NCI-H1105 (cell line): ENCODE results near the gene MYOF.
A peak's percentile ranks its signal among the peaks of the same experiment; 100 is the strongest.
"Not testable (repeated sequence)": the region's sequence is repeated elsewhere in the genome, so short reads cannot be mapped to it uniquely, and the experiment has no call there.

ENCODE experiments used
- DNase-seq: peaks from one replicate; lab custom pipeline; 2025; lab: John Stamatoyannopoulos, UW

The MYOF gene

GRCh38 chr10:93476756-93477155 is 5.4 kb downstream of the MYOF start:
- DNase-seq: no peak

DNA sequence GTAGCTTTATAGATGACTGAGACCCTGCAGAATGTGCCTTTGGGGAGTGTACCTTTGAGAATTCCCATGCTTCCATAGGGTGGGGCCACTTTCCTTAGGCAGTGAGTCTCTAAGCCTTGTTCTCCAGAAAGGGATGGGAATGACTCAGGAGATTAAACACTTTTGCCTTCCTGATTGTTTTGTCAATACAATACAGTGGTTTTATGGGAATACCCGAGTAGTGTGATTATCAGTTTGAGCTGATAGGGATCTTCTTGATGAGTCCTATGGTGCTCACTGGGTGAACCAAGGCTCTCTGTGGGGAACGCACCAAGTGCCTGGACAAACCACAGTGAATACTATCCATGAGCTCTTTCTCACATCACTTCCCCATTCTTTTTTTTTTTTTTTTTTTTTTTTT is 6.3 kb downstream of the MYOF start:
- no peak for DNase-seq

DNA sequence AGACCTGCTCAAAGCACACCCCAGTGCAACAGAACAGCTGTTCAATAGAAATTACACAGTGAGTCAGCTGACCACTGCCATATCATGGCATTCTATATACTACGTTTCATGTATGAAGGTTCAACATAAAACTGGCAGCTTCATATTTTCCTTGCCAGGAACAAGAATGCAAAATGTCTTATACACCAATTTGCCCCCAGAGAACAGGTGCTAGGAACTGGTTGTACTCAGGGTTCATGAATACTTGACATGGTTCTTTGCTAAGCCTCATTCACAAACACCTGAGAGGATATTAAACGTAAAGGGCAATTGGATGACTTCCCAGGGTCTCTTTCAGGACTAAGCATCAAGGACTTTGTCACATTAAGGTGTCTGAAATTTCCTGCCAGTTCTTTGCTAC is 6.9 kb downstream of the MYOF start:
- DNase-seq: no peak

DNA sequence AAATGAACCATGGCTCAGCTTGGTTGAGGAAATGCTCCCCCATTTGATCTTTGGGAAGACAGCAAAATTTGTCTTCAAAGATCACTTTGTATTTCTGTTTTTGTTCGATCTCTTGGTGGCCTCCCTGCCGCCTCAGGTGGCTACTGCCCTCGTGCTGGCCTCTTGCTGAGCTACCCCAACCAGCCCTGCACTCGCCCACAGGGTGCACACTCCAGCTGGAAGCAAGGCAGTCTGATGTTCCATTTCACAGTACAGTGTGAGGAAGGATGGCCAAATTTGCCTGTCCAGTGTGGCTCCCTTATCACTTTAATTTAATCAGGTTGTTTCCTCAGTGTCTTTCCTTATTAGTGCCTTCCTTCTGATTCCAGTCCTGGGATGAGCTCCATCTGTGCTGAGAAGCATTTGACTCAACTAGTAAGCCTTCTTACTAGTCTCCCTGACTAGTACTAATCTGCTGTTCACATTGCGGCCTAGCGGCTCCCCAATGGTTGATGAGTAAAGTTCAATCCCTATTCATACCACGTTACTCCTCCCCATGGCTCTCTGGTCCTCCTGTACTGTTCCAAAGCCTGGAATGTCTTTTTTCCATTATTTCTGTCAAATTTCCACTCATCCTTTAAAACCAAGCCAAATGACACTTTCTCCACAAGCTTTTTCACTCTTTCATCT is 8.2 kb downstream of the MYOF start:
- no peak for DNase-seq

- DNase-seq: no peak
Measured at GRCh38 chr10:93473161-93473560, 9.0 kb downstream of the MYOF start.

- no peak for DNase-seq
Measured at GRCh38 chr10:93471110-93471651, 11.0 kb downstream of the MYOF start.

GRCh38 chr10:93469454-93469853 is 12.7 kb downstream of the MYOF start:
- DNase-seq: no peak

DNA sequence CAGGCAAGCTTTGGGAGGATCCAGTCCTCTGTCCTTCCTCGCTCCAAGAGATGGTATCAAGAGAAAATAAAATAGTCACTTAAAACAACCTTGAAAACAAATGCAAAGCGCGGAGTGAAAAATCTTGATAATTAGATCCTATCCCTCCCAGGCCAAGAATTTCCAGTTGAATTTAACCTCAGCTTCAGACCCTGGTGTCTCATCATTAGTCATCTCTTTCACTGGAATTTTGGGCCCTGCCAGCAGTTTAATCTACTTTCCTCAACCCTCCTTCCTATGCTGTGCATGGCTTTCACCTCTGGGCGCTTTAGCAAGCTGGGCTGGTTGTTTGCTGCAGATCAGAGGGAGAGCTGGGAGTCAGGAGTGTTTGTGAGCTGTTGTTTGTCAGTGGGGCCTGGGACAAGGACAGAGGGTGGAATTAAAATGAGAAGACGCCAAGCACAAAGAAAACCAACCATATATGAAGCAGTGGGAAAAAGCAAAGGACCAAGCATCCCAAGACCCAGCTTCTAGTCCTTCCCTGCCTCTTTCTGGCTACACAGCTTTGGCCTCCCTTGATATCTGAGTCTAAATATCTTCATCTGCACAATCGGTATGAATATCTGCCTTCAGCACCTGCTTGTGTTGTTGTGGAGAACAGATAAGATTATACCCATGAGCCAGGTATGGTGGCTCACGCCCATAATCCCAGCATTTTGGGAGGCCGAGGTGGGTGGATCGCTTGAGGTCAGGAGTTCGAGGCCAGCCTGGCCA is 13.5 kb downstream of the MYOF start:
- no peak for DNase-seq

DNA sequence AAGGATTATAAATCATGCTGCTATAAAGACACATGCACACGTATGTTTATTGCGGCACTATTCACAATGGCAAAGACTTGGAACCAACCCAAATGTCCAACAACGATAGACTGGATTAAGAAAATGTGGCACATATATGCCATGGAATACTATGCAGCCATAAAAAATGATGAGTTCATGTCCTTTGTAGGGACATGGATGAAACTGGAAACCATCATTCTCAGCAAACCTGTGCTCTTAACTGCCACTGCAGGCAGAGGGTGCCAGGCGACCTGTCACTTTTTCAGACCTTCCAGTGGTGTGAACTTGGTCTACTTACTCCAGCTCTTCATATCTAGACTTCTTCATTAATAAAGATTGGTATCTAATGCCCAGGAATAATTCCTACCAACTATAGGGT is 14.5 kb downstream of the MYOF start:
- not testable (repeated sequence) for DNase-seq

- peak; percentile 39 for DNase-seq
Measured at GRCh38 chr10:93465806-93466675, 16.1 kb downstream of the MYOF start.

DNA sequence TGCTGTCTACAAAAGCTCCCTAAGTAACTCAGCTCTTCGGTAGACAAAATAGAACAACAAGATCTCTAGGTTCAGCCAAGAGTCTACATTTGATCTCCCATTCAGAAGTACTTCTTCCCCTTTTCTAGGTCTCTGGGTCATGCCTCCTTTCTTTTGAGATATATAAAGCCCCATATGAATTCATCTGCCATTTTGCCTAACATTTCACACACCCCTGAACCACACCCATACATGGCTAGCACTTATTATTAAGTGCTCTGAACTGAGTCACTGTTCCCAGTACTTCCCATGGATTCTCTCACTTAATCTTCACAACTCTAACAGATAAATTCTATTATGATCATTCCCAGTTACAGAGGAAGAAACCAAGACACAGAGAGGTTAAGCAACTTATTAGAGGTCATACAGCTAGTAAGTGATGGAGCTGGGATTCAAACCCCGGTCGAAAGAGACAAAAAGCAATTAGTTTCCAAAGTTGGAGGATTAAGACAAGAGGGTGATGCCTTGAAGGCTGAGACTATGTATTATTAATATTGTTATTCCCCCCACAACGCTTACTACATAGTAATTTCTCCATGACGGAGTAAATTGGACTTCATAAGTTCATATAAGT is 17.3 kb downstream of the MYOF start:
- DNase-seq: no peak

GRCh38 chr10:93463723-93464476 is 18.2 kb downstream of the MYOF start:
- no peak for DNase-seq

DNA sequence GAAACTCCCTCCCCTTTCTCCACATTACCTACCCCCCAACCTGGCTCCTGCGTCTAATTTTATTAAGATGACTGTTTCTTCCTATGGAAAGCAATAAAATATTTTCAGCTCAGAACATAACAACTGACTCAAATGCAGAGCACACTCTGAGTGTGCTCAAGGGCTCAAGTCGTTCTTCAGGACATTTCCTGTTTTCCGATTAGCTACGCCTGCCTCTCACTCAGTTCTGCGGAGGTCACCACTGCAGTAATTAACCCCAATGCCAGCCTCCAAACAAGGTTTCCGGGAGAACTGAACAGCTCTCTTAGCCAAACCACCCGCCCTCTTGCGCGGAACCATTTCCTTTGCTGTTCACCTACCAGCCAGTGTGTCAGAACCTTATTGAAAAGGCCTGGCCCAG is 19.3 kb downstream of the MYOF start:
- DNase-seq: no peak

- no peak for DNase-seq
Measured at GRCh38 chr10:93462371-93462770, 19.8 kb downstream of the MYOF start.

DNA sequence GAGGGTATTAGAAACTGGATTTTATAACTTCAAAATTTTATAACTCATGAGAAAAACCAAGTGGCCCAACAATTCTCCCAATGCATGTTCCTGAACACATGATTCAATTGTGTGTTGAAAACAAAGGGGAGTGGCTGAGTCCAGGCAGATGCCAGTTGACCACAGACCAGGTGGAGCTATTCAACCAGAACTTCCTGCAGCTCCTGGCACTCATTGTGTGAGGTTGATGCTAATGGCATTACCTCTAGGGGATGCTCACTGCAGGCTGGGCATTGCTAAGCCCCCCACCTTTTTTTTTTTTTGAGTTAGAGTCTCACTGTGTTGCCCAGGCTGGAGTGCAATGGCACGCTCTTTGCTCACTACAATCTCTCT is 20.3 kb downstream of the MYOF start:
- DNase-seq: no peak

GRCh38 chr10:93461109-93461806 is 20.9 kb downstream of the MYOF start:
- DNase-seq: no peak

DNA sequence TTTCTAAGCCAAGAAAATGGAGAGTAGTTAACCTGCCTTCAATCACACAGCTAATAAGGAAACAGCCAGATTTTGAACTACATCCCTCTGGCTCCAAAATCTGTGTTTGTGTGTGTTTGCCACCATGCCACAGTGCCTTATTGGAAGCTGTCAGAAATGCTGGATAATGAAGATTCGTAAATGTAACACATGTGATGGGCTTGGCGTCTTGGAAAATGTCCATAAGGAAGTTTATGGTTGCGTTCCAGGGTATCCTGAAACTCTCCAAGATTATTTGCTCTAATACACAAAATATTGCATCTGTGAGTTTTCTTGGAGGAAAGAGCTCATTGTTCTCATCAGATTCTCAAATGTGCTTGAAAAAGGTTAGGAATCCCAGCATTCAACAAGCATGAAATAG is 22.7 kb downstream of the MYOF start:
- DNase-seq: no peak

DNA sequence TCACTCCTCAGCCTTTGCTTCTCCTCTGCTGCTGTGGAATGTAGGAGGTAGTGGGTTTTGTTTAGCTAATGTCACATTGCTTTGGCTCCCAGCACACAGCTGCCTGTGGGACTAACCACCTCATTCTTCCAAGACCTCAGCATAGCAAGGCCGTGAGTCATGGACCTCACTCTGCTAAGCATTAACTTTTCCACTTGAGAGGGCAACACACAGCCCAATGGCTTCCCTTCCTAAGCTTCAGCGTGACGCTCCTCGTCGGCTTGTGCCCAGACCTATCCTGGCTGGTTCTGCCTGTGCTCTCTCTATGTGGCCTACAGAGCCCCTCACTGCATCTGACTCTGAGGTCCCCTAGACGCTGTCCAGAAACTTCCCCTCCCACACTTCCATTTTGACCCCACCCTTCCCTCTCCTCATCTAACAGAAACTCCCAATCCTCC is 23.3 kb downstream of the MYOF start:
- no peak for DNase-seq

- DNase-seq: no peak
Measured at GRCh38 chr10:93457511-93457910, 24.6 kb downstream of the MYOF start.

DNA sequence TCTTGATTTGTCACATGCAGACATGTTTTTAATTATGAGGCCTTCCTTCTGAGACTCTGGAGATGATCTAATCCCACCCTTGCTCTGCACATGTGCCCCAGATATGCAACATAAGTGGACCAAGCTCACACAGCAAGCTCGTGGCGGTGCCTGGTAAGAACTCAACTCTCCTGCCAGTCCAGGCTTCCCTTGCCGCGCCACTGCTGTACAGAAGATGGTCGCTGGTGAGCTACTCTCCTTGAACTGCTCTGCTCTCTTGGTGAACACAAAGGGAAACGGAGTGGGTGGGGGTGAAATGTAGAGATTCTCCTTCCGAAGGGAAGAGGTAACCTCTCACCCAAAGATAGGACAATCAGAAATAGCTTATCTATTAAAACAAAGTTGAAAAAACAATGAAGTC is 25.7 kb downstream of the MYOF start:
- DNase-seq: no peak

- no peak for DNase-seq
Measured at GRCh38 chr10:93454736-93455135, 27.4 kb downstream of the MYOF start.
